AG04450 (cell line): ENCODE data around the gene C2. TPM values are rescaled to one million over a fixed set of nuclear protein-coding genes. Genes with fewer than 3 reads are reported as not detected.

Source experiments
- CTCF ChIA-PET: fragments of 300-600, 350-600 bp; formaldehyde crosslinking; extraction: SDS; loops from one replicate; lab custom pipeline; 2022; ENCODE audit warnings: antibody characterized with exemption, inconsistent platforms; lab: Charles Lee
- POLR2A ChIA-PET: fragments of 350-600 bp; formaldehyde crosslinking; extraction: SDS; loops from one replicate; lab custom pipeline; 2021; ENCODE audit warnings: antibody characterized with exemption, inconsistent platforms; lab: Yijun Ruan, JAX
- DNase-seq: peaks from one replicate; pipeline ENCODE4 v3.0.0-alpha.2; 2011; ENCODE audit warnings: low read depth, low spot score
- H3K27ac ChIP-seq: one replicate; pipeline ENCODE4 v1.5.1; 2012; ENCODE audit warnings: low read depth, low read length, control low read depth
- H3K27me3 ChIP-seq: one replicate; pipeline ENCODE4 v1.6.0; 2012; ENCODE audit warnings: low read length; ENCODE audit not compliant: control insufficient read depth, insufficient read depth
- H3K4me3 ChIP-seq: 2 replicates; pipeline ENCODE4 v1.5.1; 2011; ENCODE audit warnings: mild to moderate bottlenecking, low read depth, low read length, control low read depth
- H3K9me3 ChIP-seq: 2 replicates; pipeline ENCODE4 v1.5.1; 2012; ENCODE audit warnings: low read length; ENCODE audit not compliant: control insufficient read depth, insufficient read depth
- polyA plus RNA-seq: library from polyadenylated mRNA; depleted of rRNA; stranded (reverse); fragments of >200 nt; gene quantifications from 2 replicates; pipeline ENCODE4 v1.2.3, GENCODE V29; 2011
- TF ChIP-seq, protein P1 (sequence below): IDR thresholded peaks from 2 replicates; pipeline ENCODE4 v1.5.1; 2011; ENCODE audit warnings: low read depth, low read length, control low read depth, inconsistent platforms

C2 gene
- polyA plus RNA-seq, 1 experiment: 1.9 TPM

DNA sequence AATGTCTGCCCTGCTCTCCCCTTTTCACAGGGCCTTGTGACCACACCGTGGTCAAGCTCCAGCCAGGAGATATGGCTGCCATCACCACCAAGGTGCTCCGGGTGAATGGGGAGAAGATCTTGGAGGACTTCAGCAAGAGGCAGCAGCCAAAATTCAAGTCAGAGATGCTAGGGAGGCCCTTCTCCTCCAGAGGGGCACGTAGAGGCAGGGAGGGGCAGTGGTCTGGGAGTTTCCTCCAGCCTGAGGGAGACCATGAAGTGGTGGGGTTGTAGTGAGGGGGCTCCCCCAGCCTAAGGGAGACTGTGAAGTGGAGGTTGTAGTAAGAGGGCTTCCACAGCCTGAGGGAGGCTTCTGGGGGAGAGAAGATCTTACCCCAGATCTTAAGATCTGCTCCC is 40.4 kb downstream of the C2 start:
- TF ChIP-seq, protein P1, sequence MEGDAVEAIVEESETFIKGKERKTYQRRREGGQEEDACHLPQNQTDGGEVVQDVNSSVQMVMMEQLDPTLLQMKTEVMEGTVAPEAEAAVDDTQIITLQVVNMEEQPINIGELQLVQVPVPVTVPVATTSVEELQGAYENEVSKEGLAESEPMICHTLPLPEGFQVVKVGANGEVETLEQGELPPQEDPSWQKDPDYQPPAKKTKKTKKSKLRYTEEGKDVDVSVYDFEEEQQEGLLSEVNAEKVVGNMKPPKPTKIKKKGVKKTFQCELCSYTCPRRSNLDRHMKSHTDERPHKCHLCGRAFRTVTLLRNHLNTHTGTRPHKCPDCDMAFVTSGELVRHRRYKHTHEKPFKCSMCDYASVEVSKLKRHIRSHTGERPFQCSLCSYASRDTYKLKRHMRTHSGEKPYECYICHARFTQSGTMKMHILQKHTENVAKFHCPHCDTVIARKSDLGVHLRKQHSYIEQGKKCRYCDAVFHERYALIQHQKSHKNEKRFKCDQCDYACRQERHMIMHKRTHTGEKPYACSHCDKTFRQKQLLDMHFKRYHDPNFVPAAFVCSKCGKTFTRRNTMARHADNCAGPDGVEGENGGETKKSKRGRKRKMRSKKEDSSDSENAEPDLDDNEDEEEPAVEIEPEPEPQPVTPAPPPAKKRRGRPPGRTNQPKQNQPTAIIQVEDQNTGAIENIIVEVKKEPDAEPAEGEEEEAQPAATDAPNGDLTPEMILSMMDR: no peak
- Histone ChIP-seq H3K27ac (no peak overlapping the region), H3K4me3 (no peak overlapping the region), H3K9me3 (no peaks in the 10 kb centered on the region; the same call in 1 of the 2 replicates), H3K27me3 (no peaks in the 10 kb centered on the region)
- no peak for DNase-seq
- CTCF ChIA-PET: no interaction called here
- POLR2A ChIA-PET: interaction anchor here (0.6 kb wide), 1 partner anchor 177 kb away, joined by 5 read pairs; no protein-coding TSS in a partner anchor

DNA sequence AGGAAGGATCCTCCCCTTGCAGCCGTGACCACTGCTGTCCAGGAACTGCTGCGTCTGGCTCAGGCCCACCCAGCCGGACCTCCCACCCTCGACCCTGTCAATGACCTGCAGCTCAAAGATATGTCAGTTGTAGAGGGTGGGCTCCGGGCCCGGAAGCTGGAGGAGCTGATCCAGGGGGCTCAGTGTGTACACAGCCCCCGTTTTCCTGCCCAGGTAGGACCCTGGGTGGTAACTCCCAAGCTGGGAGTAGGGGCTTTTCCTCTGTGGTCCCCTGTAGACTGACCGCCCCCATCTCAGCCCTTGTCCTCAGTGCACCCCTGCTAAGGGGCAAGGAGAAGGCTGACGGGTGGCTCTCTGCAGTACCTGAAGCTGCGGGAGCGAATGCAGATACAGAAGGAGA is 40.8 kb downstream of the C2 start:
- TF ChIP-seq, protein P1: no peak
- Histone ChIP-seq H3K27me3 (no peaks in the 10 kb centered on the region), H3K4me3 (no peak overlapping the region), H3K9me3 (no peaks in the 10 kb centered on the region; the same call in 1 of the 2 replicates), H3K27ac (no peak overlapping the region)
- DNase-seq: no peak
- CTCF ChIA-PET: no interaction called here
- POLR2A ChIA-PET: interaction anchor here (0.6 to 1.5 kb wide), 2 partner anchors 9 to 178 kb away, joined by 5 read pairs; partner anchors contain the start of gene SKIC2

DNA sequence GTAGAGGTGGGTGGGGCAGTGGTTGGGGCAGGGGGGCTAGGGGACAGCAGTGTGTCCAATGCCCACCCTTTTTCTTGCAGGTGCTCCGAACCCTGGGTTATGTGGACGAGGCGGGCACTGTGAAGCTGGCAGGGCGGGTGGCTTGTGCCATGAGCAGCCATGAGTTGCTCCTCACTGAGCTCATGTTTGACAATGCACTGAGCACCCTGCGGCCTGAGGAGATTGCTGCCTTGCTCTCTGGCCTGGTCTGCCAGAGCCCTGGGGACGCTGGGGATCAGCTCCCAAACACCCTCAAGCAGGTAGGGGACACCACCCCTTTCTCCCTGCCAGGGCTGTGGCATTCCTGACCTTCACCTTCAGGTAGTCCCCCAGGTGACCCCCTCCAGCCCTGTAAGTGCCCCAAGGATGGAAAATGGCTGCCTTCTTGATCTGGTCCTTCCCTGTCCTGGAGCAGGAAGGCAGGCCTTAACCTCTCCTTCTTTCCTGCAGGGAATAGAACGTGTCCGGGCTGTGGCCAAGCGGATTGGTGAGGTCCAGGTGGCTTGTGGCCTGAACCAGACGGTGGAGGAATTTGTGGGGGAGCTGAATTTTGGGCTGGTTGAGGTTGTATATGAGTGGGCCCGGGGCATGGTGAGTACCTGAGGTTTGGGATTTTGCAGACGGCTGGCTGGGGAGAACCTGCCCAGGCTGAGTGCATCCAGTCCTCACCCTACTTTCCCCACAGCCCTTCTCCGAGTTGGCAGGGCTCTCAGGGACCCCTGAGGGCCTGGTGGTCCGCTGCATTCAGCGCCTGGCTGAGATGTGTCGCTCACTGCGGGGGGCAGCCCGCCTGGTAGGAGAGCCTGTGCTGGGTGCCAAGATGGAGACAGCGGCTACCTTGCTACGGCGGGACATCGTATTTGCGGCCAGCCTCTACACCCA is 41.5 kb downstream of the C2 start:
- TF ChIP-seq, protein P1: no peak
- POLR2A ChIA-PET: interaction anchor here (1.5 kb wide), 1 partner anchor 9 kb away, joined by 5 read pairs; the partner anchor contains the start of gene SKIC2
- Histone ChIP-seq H3K4me3 (no peak overlapping the region), H3K27ac (peak overlapping the region; percentile 11), H3K9me3 (no peaks in the 10 kb centered on the region; the same call in 1 of the 2 replicates), H3K27me3 (no peaks in the 10 kb centered on the region)
- DNase-seq: no peak
- CTCF ChIA-PET: no interaction called here

DNA sequence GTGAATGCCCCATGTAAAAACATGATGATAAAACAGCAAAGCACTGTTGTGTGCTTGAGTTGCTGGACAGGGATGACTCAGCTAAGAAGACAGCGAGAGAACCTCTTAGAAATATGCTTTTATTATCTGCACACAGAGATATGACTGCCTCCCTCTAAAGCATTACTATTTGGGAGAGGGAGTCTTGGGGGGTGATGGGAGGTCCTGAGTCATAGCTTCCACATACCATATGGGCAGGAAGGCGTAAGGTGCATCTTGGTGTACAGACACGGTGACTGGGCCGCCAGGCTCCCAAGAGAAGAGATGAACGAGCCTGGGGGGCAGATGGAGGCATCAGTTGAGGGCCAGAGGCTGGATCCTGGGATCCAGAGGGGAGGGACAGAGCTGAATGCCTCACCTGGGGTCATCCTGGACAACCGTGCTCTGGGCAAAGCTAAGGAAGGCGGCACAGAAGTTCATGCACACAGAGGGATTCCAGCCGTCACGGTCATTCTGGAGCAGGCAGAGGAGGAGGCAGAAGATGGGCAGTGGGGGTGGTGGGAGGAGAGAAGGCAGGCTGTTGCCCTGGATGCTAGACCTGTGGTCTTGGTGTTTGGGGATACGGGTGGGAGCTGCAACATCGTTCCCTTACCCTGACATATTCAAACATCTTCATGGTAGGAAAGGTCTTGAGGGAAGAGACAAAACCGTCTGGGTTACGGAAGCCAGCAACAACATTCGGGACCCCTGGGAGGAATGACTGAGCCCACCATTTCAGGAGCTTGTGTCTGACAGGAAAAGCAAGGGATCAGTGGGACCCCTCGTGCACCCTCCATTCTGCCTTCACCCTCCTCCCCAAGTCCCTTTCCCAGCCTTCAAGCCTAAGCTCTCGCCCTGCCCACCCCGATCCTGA is 42.4 kb downstream of the C2 start:
- DNase-seq: no peak
- POLR2A ChIA-PET: interaction anchor here (0.6 to 2.7 kb wide), 3 partner anchors 10 to 206 kb away, joined by 3 to 10 read pairs (median 5); partner anchors contain the start of genes AGPAT1, NELFE and SKIC2
- Histone ChIP-seq H3K27me3 (no peaks in the 10 kb centered on the region), H3K9me3 (no peaks in the 10 kb centered on the region; the same call in 1 of the 2 replicates), H3K4me3 (peak overlapping the region; percentile 96; the same call in 1 of the 2 replicates), H3K27ac (no peak overlapping the region)
- TF ChIP-seq, protein P1: no peak
- CTCF ChIA-PET: interaction anchor here (1.1 kb wide), 1 partner anchor 18 kb away, joined by 7 read pairs; no protein-coding TSS in a partner anchor
